Ovary (tissue), 9 donors: ENCODE results near the gene BNIP3. TPM values are rescaled to one million over a fixed set of nuclear protein-coding genes. Genes with fewer than 3 reads are reported as not detected.

Experiments
- DNase-seq, 5 donors: peaks; one replicate each; pipeline ENCODE4 v3.0.0-alpha.2; 2019 to 2020
- H3K27ac ChIP-seq, 2 donors: fragments of 200-600 bp; one replicate each; pipeline versions ENCODE4 v1.5.1 to v1.8.0; 2019 to 2022
- H3K27me3 ChIP-seq: fragments of 200-600 bp; one replicate; pipeline ENCODE4 v1.8.0; 2022
- H3K36me3 ChIP-seq: fragments of 200-600 bp; sonication (generic); one replicate; pipeline ENCODE4 v1.5.1; 2019
- H3K4me1 ChIP-seq: one replicate; pipeline ENCODE4 v1.8.1; 2013; ENCODE audit warnings: mild to moderate bottlenecking, moderate library complexity; ENCODE audit not compliant: insufficient read depth
- H3K4me3 ChIP-seq: fragments of 200-600 bp; sonication (generic); one replicate; pipeline ENCODE4 v1.5.1; 2017
- H3K9me3 ChIP-seq, 2 donors: fragments of 200-600 bp in 1 of 2; sonication (generic) in 1 of 2; one replicate each; pipeline versions ENCODE4 v1.5.1 to v1.8.1; 2013 to 2019; ENCODE audit warnings: mild to moderate bottlenecking in 1 of 2, moderate library complexity in 1 of 2
- CTCF ChIP-seq, 3 donors: fragments of 450-650 bp in 2 of 3; fragments of 200-600 bp in 1 of 3; IDR thresholded peaks; one replicate each; pipeline versions ENCODE4 v1.5.1 to v1.8.0; 2016 to 2022; ENCODE audit warnings: antibody characterized with exemption in 3 of 3, mild to moderate bottlenecking in 1 of 3
- EP300 ChIP-seq: sonication (generic); formaldehyde crosslinking; IDR thresholded peaks from one replicate; pipeline ENCODE4 v1.6.1; 2017; ENCODE audit warnings: antibody characterized with exemption
- POLR2A ChIP-seq: fragments of 450-650 bp; IDR thresholded peaks from one replicate; pipeline ENCODE4 v1.6.1; 2017; ENCODE audit warnings: antibody characterized with exemption, mild to moderate bottlenecking, moderate library complexity
- WGBS, 3 donors: extraction: QIAGEN DNeasy Blood & Tissue Kit in 1 of 3; methylation state at CpG; one replicate each; pipeline versions ENCODE4 v1.1.5 to v1.1.7; 2013 to 2017; 5-methylcytosine and 5-hydroxymethylcytosine counted together
- intact Hi-C, 4 donors: fragments of 100-400 bp; cut with DNase I; formaldehyde crosslinking; loops; one replicate each; pipeline versions ENCODE4 v1.11.0 to v1.15.1; 2022 to 2023
- polyA plus RNA-seq, 2 donors: library from polyadenylated mRNA; stranded (reverse); fragments of 200-250 nt in 1 of 2; fragments of 350-450 nt in 1 of 2; fragmentation: Illumina TruSeq in 1 of 2; extraction: RNeasy Lipid Tissue Mini Kit (QIAGEN cat#74804) in 1 of 2; gene quantifications; one replicate each; pipeline ENCODE4 v1.2.3, GENCODE V29; 2013 to 2014
- total RNA-seq, 7 donors: library from RNA; depleted of rRNA in 2 of 7; stranded (reverse); fragments of >200 nt in 2 of 7; fragmentation: NEBNext Ultra II Directional in 3 of 7; extraction: Animal tissue kit (Norgen Biotek cat#: 25700) in 3 of 7; gene quantifications; one replicate each; pipeline versions ENCODE4 v1.1.0 to v1.2.4, GENCODE V29; 2016 to 2023
- donor health status: DM: no; HTN: no; CAD: no; lungs with moderate emphysema.
- donor health status: DM: no; HTN: no; CAD: no.
- donor health status: Bipolar disorder and iron deficiency.
- donor health status: DM: yes; HTN: yes; CAD: no.
- donor health status: DM: no; HTN: no; CAD: no.
- donor health status: DM: yes; HTN: yes; CAD: no.

Gene BNIP3
- total and polyA plus RNA-seq, 9 donors, result 39.8 to 166 (median 61.9) TPM

- no peaks in the 10 kb centered on the region for H3K36me3 ChIP-seq
- intact Hi-C loops, result loop anchor here in 1 of 4 donors (10.0 kb wide), 1 partner anchor 70 kb away; the partner anchor contains the start of gene PPP2R2D
Observed at GRCh38 chr10:131975003-131975402, 6.7 kb downstream of the BNIP3 start.

GRCh38 chr10:131974034-131974817 lies 7.5 kb downstream of the BNIP3 start:
- WGBS, 3 donors, result 86 to 94% (median 93%) methylated on average over 14 of the region's 14 CpGs
- DNase-seq, result no peak

More at GRCh38 chr10:131975003-131975402, 6.7 kb downstream of the BNIP3 start:
- no peak for DNase-seq
- TF ChIP-seq POLR2A, result no peak
- TF ChIP-seq EP300, result no peak
- TF ChIP-seq CTCF (IDR thresholded peaks at IDR 0.05), result no peak
- H3K4me1 ChIP-seq, result peaks cover 10% of the 10 kb centered on the region
- 82 to 86% (median 85%) methylated on average over 6 of the region's 6 CpGs for WGBS, 3 donors
- no peak overlapping the region for H3K4me3 ChIP-seq
- H3K9me3 ChIP-seq, result no peaks in the 10 kb centered on the region
- H3K27me3 ChIP-seq, result no peaks in the 10 kb centered on the region
- H3K27ac ChIP-seq, result no peak overlapping the region

DNA sequence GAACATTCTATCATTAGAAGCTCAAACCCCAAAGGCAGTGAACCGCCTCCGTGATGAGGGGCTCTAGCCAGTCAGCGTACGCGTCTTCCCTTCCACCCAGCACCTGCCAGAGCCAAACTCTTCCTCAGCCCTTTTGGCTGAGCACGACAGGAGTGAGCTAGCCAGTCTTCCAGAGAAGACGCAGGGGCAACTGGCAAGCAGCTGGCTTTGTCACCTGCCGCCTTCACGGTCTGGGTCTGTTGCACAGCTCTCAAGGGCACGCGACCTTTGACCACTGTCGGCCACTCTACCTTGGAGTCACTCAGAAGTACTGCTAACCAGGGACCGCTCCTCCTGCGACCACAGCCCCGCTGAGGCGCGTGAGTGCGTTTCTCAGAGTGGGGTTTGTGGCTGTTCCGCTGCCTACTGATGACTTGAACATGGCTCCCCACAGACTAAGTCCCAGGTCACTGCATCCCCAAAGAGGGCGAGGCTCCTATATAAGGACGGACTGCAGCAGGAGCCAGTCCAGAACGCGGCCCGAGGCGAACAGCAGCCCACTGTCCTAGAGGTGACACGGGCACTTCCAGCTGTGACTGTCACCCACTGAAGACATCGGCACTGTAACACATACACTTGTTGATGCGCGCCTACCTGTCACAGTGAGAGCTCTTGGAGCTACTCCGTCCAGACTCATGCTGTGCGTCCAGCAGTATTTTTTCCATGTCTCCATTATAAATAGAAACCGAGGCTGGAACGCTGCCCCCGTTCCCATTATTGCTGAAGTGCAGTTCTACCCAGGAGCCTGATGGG lies 8.4 kb downstream of the BNIP3 start:
- Histone ChIP-seq H3K36me3 (no peaks in the 10 kb centered on the region), H3K4me1 (peaks cover 1% of the 10 kb centered on the region), H3K27ac (no peak overlapping the region), H3K9me3 (no peaks in the 10 kb centered on the region), H3K27me3 (no peaks in the 10 kb centered on the region), H3K4me3 (no peak overlapping the region)
- TF ChIP-seq CTCF (IDR thresholded peaks at IDR 0.05) (no peak), POLR2A (no peak), EP300 (no peak)
- 87 to 93% (median 90%) methylated on average over 34 of the region's 34 CpGs for WGBS, 3 donors
- no peak for DNase-seq
- intact Hi-C loops, result loop anchor here in 1 of 4 donors (10.0 kb wide), 1 partner anchor 69 kb away; the partner anchor contains the start of gene PPP2R2D

More at GRCh38 chr10:131974034-131974817, 7.5 kb downstream of the BNIP3 start:
- H3K4me3 ChIP-seq, result no peak overlapping the region
- no peaks in the 10 kb centered on the region for H3K36me3 ChIP-seq
- H3K4me1 ChIP-seq, result peaks cover 5% of the 10 kb centered on the region
- no peak for TF ChIP-seq EP300
- no peak for TF ChIP-seq CTCF (IDR thresholded peaks at IDR 0.05)
- no peak for TF ChIP-seq POLR2A
- no peaks in the 10 kb centered on the region for H3K9me3 ChIP-seq
- no peak overlapping the region for H3K27ac ChIP-seq
- intact Hi-C loops, result loop anchor here in 1 of 4 donors (10.0 kb wide), 1 partner anchor 69 kb away; the partner anchor contains the start of gene PPP2R2D
- H3K27me3 ChIP-seq, result no peaks in the 10 kb centered on the region

- TF ChIP-seq EP300 (no peak), CTCF (IDR thresholded peaks at IDR 0.05) (no peak), POLR2A (no peak)
- intact Hi-C loops, result loop anchor here in 1 of 4 donors (10.0 kb wide), 1 partner anchor 68 kb away; the partner anchor contains the start of gene PPP2R2D
- H3K4me3 ChIP-seq, result no peak overlapping the region
- no peaks in the 10 kb centered on the region for H3K27me3 ChIP-seq
- WGBS, 3 donors, result 21 to 32% (median 28%) methylated on average over 11 of the region's 11 CpGs
- no peaks in the 10 kb centered on the region for H3K9me3 ChIP-seq
- H3K36me3 ChIP-seq, result no peaks in the 10 kb centered on the region
- H3K27ac ChIP-seq, result no peak overlapping the region
- DNase-seq, result peak in 4 of 5 donors; percentile 45 to 70 (median 59)
- no peaks in the 10 kb centered on the region for H3K4me1 ChIP-seq
Observed at GRCh38 chr10:131972474-131973071, 9.2 kb downstream of the BNIP3 start.
